ENCODE results near the gene HPGDS. TPM values are rescaled to one million over a fixed set of nuclear protein-coding genes. Genes with fewer than 3 reads are reported as not detected.
"Not testable (repeated sequence)": the region's sequence is repeated elsewhere in the genome, so short reads cannot be mapped to it uniquely, and the experiment has no call there.

The HPGDS gene
- total and polyA plus RNA-seq, 12 donors = 0.48 to 3.1 (median 1.3) TPM

DNA sequence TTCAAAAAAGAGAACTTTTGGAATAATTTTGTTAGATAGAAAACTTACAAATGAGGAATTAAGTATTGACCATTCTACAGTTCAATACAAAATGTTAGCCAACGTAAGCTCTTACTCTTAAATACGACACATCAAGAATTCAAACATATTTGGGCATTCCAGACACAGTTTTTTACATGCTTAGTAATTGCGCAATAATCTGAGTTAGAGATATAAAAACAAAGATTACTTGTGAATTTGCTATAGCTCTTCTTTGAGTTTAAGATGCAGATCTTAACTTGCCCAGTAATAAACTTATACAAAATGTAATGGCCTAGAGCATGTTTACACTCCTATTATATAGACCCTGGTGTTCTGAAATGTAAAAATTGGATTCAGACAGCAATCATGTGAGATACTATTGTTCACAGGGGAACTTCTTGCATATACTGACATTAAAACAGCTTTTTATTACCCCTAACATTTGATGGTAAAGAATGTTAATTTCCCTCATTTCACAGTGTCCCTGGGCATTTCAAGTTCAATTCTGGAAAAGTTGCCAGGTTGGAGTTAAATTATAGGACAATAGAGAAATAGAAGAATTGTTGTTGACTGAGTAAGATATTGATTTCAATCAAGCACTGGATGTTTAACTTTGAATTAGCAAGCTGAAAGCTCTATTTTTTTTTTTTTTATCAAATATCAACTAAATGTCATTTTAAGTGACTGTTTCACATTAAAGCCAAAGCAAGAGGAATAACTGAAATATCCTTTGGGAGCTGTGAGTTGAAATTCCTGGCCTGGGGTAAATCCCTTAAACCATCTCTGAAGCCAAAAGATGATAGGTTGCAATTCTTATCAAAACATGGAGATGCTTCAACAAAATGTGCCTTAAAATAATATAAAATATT lies 910 bp downstream of the HPGDS start:
- H3K27ac ChIP-seq = peak overlapping the region in 1 of 5 donors; percentile 22
- H3K36me3 ChIP-seq (replicated peaks in 1 of 2) = no peaks in the 10 kb centered on the region
- H3K9me3 ChIP-seq (replicated peaks in 1 of 3) = no peaks in the 10 kb centered on the region
- DNase-seq = no peak
- TF ChIP-seq CTCF (IDR thresholded peaks at IDR 0.05) (no peak), POLR2A (IDR thresholded peaks at IDR 0.05) (no peak)
- no peaks in the 10 kb centered on the region for H3K4me1 ChIP-seq (replicated peaks in 1 of 2)
- WGBS, 4 donors = 80 to 85% (median 82%) methylated on average over 3 of the region's 3 CpGs
- H3K27me3 ChIP-seq = no peaks in the 10 kb centered on the region
- intact Hi-C loops (cut with DNase I) = no loop called here
- no peak overlapping the region for H3K4me3 ChIP-seq

DNA sequence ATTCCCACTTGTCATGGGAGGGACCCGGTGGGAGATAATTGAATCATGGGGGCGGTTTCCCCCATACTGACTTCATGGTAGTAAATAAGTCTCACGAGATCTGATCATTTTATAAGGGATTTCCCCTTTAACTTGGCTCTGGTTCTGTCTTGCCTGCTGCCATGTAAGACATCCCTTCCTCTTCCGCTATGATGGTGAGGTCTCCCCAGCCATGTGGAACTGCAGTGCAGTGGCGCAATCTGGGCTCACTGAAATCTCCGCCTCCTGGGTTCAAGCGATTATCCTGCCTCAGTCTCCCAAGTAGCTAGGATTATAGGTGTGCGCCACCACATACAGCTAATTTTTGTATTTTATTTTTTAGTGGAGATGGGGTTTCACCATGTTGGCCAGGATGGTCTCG lies 2.9 kb downstream of the HPGDS start:
- peak in 1 of 7 donors; percentile 26 for DNase-seq
- WGBS, 4 donors = 70 to 85% (median 79%) methylated on average over 9 of the region's 9 CpGs
- Histone ChIP-seq H3K27ac (no peak overlapping the region), H3K27me3 (no peaks in the 10 kb centered on the region), H3K4me1 (replicated peaks in 1 of 2) (no peaks in the 10 kb centered on the region), H3K9me3 (replicated peaks in 1 of 3) (no peaks in the 10 kb centered on the region), H3K4me3 (no peak overlapping the region), H3K36me3 (replicated peaks in 1 of 2) (no peaks in the 10 kb centered on the region)
- TF ChIP-seq CTCF (IDR thresholded peaks at IDR 0.05) = no peak
- no peak for TF ChIP-seq POLR2A (IDR thresholded peaks at IDR 0.05)
- intact Hi-C loops (cut with DNase I) = no loop called here

- H3K36me3 ChIP-seq (replicated peaks in 1 of 2) = no peaks in the 10 kb centered on the region
- intact Hi-C loops (cut with DNase I) = no loop called here
- no peaks in the 10 kb centered on the region for H3K9me3 ChIP-seq (replicated peaks in 1 of 3)
- no peak overlapping the region for H3K27ac ChIP-seq
- H3K4me3 ChIP-seq = no peak overlapping the region
- TF ChIP-seq CTCF (IDR thresholded peaks at IDR 0.05) (no peak), POLR2A (IDR thresholded peaks at IDR 0.05) (no peak)
- DNase-seq = no peak
- WGBS, 4 donors = 58 to 73% (median 68%) methylated on average over 4 of the region's 4 CpGs
- H3K4me1 ChIP-seq (replicated peaks in 1 of 2) = no peaks in the 10 kb centered on the region
- H3K27me3 ChIP-seq = no peaks in the 10 kb centered on the region
Measured at GRCh38 chr4:94338681-94339351, 3.8 kb downstream of the HPGDS start.

- DNase-seq; H3K27ac ChIP-seq; H3K27me3 ChIP-seq; H3K4me3 ChIP-seq; H3K36me3 ChIP-seq (replicated peaks in 1 of 2); H3K4me1 ChIP-seq (replicated peaks in 1 of 2); intact Hi-C loops (cut with DNase I); H3K9me3 ChIP-seq (replicated peaks in 1 of 3): not testable (repeated sequence)
- 76 to 83% (median 80%) methylated on average over 5 of the region's 5 CpGs for WGBS, 4 donors
Measured at GRCh38 chr4:94336791-94337190, 5.8 kb downstream of the HPGDS start.
